Measurements from ENCODE around the gene IKZF5. TPM values are rescaled to one million over a fixed set of nuclear protein-coding genes. Genes with fewer than 3 reads are reported as not detected.

The IKZF5 gene
- total RNA-seq = 11.3 TPM
- long read RNA-seq, full-length matches to known transcripts = 3 of 9 reads
- long read RNA-seq, partial matches to known transcripts = 0 of 9 reads
- long read RNA-seq, other reads (novel, unspliced or antisense) = 6 of 9 reads

GRCh38 chr10:123008355-123009104 lies at the start of gene IKZF5, which contains the start of gene ACADSB:
Gene IKZF5 (minus strand): TSS chr10:123008795. CDS start chr10:122998625, 10,170 bp downstream.
Gene ACADSB (plus strand): TSS chr10:123009006. CDS start chr10:123009030, 24 bp downstream.
- intact Hi-C loops (cut with DNase I) = loop anchor here (1.0 to 5.0 kb wide), 3 partner anchors 28 to 144 kb away; partner anchors contain the start of genes BUB3, C10orf88 and PSTK

GRCh38 chr10:123057968-123058367 lies 49.4 kb upstream of the IKZF5 start:
- no peak for DNase-seq (ENCODE audit: low spot score)
- intact Hi-C loops (cut with DNase I) = no loop called here

More at GRCh38 chr10:123008355-123009104, at the start of gene IKZF5, which contains the start of gene ACADSB:
- peak; percentile 98 for DNase-seq (ENCODE audit: low spot score)

- intact Hi-C loops (cut with DNase I) = loop anchor here (10.0 kb wide), 1 partner anchor 919 kb away; no protein-coding TSS in a partner anchor
- DNase-seq (ENCODE audit: low spot score) = no peak
These were observed 37.6 kb upstream of the IKZF5 start for GRCh38 chr10:123045961-123046731.

GRCh38 chr10:123044391-123044790 lies 35.8 kb upstream of the IKZF5 start:
- no peak for DNase-seq (ENCODE audit: low spot score)
- intact Hi-C loops (cut with DNase I) = loop anchor here (5.0 to 10.0 kb wide), 2 partner anchors 513 to 920 kb away; no protein-coding TSS in a partner anchor

GRCh38 chr10:123043409-123043925 lies 34.9 kb upstream of the IKZF5 start:
- DNase-seq (ENCODE audit: low spot score) = no peak
- intact Hi-C loops (cut with DNase I) = loop anchor here (5.0 to 10.0 kb wide), 2 partner anchors 514 to 921 kb away; no protein-coding TSS in a partner anchor

- intact Hi-C loops (cut with DNase I) = loop anchor here (5.0 to 10.0 kb wide), 2 partner anchors 514 to 922 kb away; no protein-coding TSS in a partner anchor
- DNase-seq (ENCODE audit: low spot score) = no peak
These were observed 34.3 kb upstream of the IKZF5 start for GRCh38 chr10:123042708-123043408.

- intact Hi-C loops (cut with DNase I) = no loop called here
- no peak for DNase-seq (ENCODE audit: low spot score)
These were observed 31.0 kb upstream of the IKZF5 start for GRCh38 chr10:123039632-123039930.

- no peak for DNase-seq (ENCODE audit: low spot score)
- intact Hi-C loops (cut with DNase I) = no loop called here
These were observed 30.4 kb upstream of the IKZF5 start for GRCh38 chr10:123038782-123039631.

GRCh38 chr10:123035467-123036086 lies 27.0 kb upstream of the IKZF5 start:
- no peak for DNase-seq (ENCODE audit: low spot score)
- intact Hi-C loops (cut with DNase I) = no loop called here

- intact Hi-C loops (cut with DNase I) = no loop called here
These were observed 25.7 kb upstream of the IKZF5 start for GRCh38 chr10:123034332-123034731.

GRCh38 chr10:123031124-123031523 lies 22.5 kb upstream of the IKZF5 start:
- intact Hi-C loops (cut with DNase I) = no loop called here
- DNase-seq (ENCODE audit: low spot score) = no peak

More at GRCh38 chr10:123034332-123034731, 25.7 kb upstream of the IKZF5 start:
- DNase-seq (ENCODE audit: low spot score) = no peak

GRCh38 chr10:123027861-123028260 lies 19.3 kb upstream of the IKZF5 start:
- no peak for DNase-seq (ENCODE audit: low spot score)
- intact Hi-C loops (cut with DNase I) = no loop called here

- intact Hi-C loops (cut with DNase I) = no loop called here
- DNase-seq (ENCODE audit: low spot score) = no peak
These were observed 17.7 kb upstream of the IKZF5 start for GRCh38 chr10:123026302-123026701.

GRCh38 chr10:123024540-123024939 lies 15.9 kb upstream of the IKZF5 start:
- intact Hi-C loops (cut with DNase I) = no loop called here
- DNase-seq (ENCODE audit: low spot score) = no peak

- intact Hi-C loops (cut with DNase I) = no loop called here
- DNase-seq (ENCODE audit: low spot score) = no peak
These were observed 12.9 kb upstream of the IKZF5 start for GRCh38 chr10:123021517-123021916.

- intact Hi-C loops (cut with DNase I) = no loop called here
- DNase-seq (ENCODE audit: low spot score) = no peak
These were observed 11.5 kb upstream of the IKZF5 start for GRCh38 chr10:123019941-123020703.

- no peak for DNase-seq (ENCODE audit: low spot score)
- intact Hi-C loops (cut with DNase I) = no loop called here
These were observed 10.7 kb upstream of the IKZF5 start for GRCh38 chr10:123019264-123019663.

All from cardiac septum (tissue), 1 donor.